ENCODE measurements around the gene HOXA13.

- TF ChIP-seq POLR2A (IDR thresholded peaks at IDR 0.05) (no peak), CTCF (IDR thresholded peaks at IDR 0.05) (no peak)
Observed at GRCh38 chr7:27178366-27178765, 21.5 kb downstream of the HOXA13 start.

Data from breast epithelium (tissue), 3 donors.